Liver (tissue), 9 donors: ENCODE results near the gene DCLK3. TPM values are rescaled to one million over a fixed set of nuclear protein-coding genes. Genes with fewer than 3 reads are reported as not detected.
A peak's percentile ranks its signal among the peaks of the same experiment; 100 is the strongest.

ENCODE experiments used
- DNase-seq: peaks from one replicate; pipeline ENCODE4 v3.0.0-alpha.2; 2017; ENCODE audit warnings: low spot score
- H3K27ac ChIP-seq, 2 donors: one replicate each; pipeline ENCODE4 v1.7.0; 2013; ENCODE audit warnings: inconsistent platforms in 2 of 2, low read length in 2 of 2, control low read depth in 1 of 2, low read depth in 1 of 2, mild to moderate bottlenecking in 1 of 2
- H3K27me3 ChIP-seq, 4 donors: one replicate each; pipeline versions ENCODE4 v1.6.1 to v1.7.0; 2013; ENCODE audit warnings: low read length in 3 of 4, inconsistent platforms in 1 of 4, mild to moderate bottlenecking in 1 of 4, moderate library complexity in 1 of 4; ENCODE audit not compliant: control insufficient read depth in 4 of 4, insufficient read depth in 4 of 4
- H3K36me3 ChIP-seq, 4 donors: one replicate each; pipeline versions ENCODE4 v1.6.1 to v1.7.0; 2013; ENCODE audit warnings: low read length in 3 of 4, mild to moderate bottlenecking in 3 of 4, low read depth in 1 of 4, moderate library complexity in 1 of 4; ENCODE audit not compliant: control insufficient read depth in 4 of 4, insufficient read depth in 3 of 4
- H3K4me1 ChIP-seq, 4 donors: one replicate each; pipeline versions ENCODE4 v1.6.1 to v1.7.0; 2013; ENCODE audit warnings: low read length in 3 of 4, mild to moderate bottlenecking in 3 of 4, moderate library complexity in 1 of 4; ENCODE audit not compliant: control insufficient read depth in 4 of 4, insufficient read depth in 4 of 4
- H3K4me3 ChIP-seq, 3 donors: one replicate each; pipeline versions ENCODE4 v1.6.1 to v1.7.0; 2013; ENCODE audit warnings: low read length in 3 of 3, control low read depth in 1 of 3, low read depth in 1 of 3, mild to moderate bottlenecking in 1 of 3
- H3K9ac ChIP-seq, 2 donors: one replicate each; pipeline ENCODE4 v1.7.0; 2013; ENCODE audit warnings: low read length in 2 of 2, mild to moderate bottlenecking in 2 of 2, moderate library complexity in 2 of 2, control low read depth in 1 of 2, low read depth in 1 of 2
- H3K9me3 ChIP-seq, 4 donors: one replicate each; pipeline versions ENCODE4 v1.6.1 to v1.7.0; 2013; ENCODE audit warnings: low read length in 3 of 4; ENCODE audit not compliant: control insufficient read depth in 4 of 4
- ATF3 ChIP-seq: IDR thresholded peaks from 2 replicates; pipeline ENCODE4 v1.6.1; 2016; ENCODE audit warnings: antibody characterized with exemption
- EGR1 ChIP-seq, 2 donors: IDR thresholded peaks; 2 replicates each; pipeline ENCODE4 v1.6.1; 2016 to 2018; ENCODE audit warnings: antibody characterized with exemption in 2 of 2, low read depth in 2 of 2
- FOXA1 ChIP-seq: IDR thresholded peaks from 2 replicates; pipeline ENCODE4 v1.6.1; 2016; ENCODE audit warnings: antibody characterized with exemption
- FOXA2 ChIP-seq: IDR thresholded peaks from 2 replicates; pipeline ENCODE4 v1.6.1; 2016; ENCODE audit warnings: antibody characterized with exemption
- HNF4A ChIP-seq, 2 donors: conservative IDR thresholded peaks; 2 replicates each; pipeline ENCODE4 v1.6.1; 2016; ENCODE audit warnings: antibody characterized with exemption in 2 of 2, mild to moderate bottlenecking in 2 of 2
- JUND ChIP-seq, 2 donors: IDR thresholded peaks; 2 replicates each; pipeline ENCODE4 v1.6.1; 2016; ENCODE audit warnings: antibody characterized with exemption in 2 of 2
- MAX ChIP-seq: IDR thresholded peaks from 2 replicates; pipeline ENCODE4 v1.6.1; 2016; ENCODE audit warnings: antibody characterized with exemption
- NR2F2 ChIP-seq: IDR thresholded peaks from 2 replicates; pipeline ENCODE4 v1.6.1; 2016; ENCODE audit warnings: antibody characterized with exemption
- RAD21 ChIP-seq, 2 donors: IDR thresholded peaks; 2 replicates each; pipeline ENCODE4 v1.6.1; 2016; ENCODE audit warnings: antibody characterized with exemption in 2 of 2, mild to moderate bottlenecking in 2 of 2
- RXRA ChIP-seq, 2 donors: IDR thresholded peaks; 2 replicates each; pipeline ENCODE4 v1.6.1; 2017 to 2018; ENCODE audit warnings: antibody characterized with exemption in 2 of 2, mild to moderate bottlenecking in 1 of 2
- SP1 ChIP-seq: IDR thresholded peaks from 2 replicates; pipeline ENCODE4 v1.6.1; 2018; ENCODE audit warnings: antibody characterized with exemption, mild to moderate bottlenecking
- TAF1 ChIP-seq: conservative IDR thresholded peaks from 2 replicates; pipeline ENCODE4 v1.6.1; 2016; ENCODE audit warnings: antibody characterized with exemption, mild to moderate bottlenecking
- YY1 ChIP-seq: IDR thresholded peaks from 2 replicates; pipeline ENCODE4 v1.6.1; 2016; ENCODE audit warnings: antibody characterized with exemption, mild to moderate bottlenecking
- ZBTB33 ChIP-seq: IDR thresholded peaks from 2 replicates; pipeline ENCODE4 v1.6.1; 2016; ENCODE audit warnings: antibody characterized with exemption
- WGBS: extraction: QIAGEN DNeasy Blood & Tissue Kit; methylation state at CpG from one replicate; pipeline ENCODE4 v1.1.7; 2013; 5-methylcytosine and 5-hydroxymethylcytosine counted together
- polyA plus RNA-seq, 2 donors: library from polyadenylated mRNA; stranded (reverse) in 1 of 2; unstranded in 1 of 2; fragments of 200-250 nt in 1 of 2; fragments of >200 nt in 1 of 2; fragmentation: Nextera tagmentation in 1 of 2; extraction: Ambion mirVana in 1 of 2; gene quantifications; one replicate each; pipeline versions ENCODE4 v1.2.1 to v1.2.3, GENCODE V29; 2013 to 2015
- total RNA-seq, 2 donors: library from RNA; depleted of rRNA; stranded (reverse); fragments of >200 nt; gene quantifications; one replicate each; pipeline ENCODE4 v1.2.3, GENCODE V29; 2014
- TF ChIP-seq, protein P1 (sequence below): IDR thresholded peaks from 2 replicates; pipeline ENCODE4 v1.6.1; 2016; ENCODE audit warnings: antibody characterized with exemption, mild to moderate bottlenecking
- TF ChIP-seq, protein P2 (sequence below): fragments of 150-350 bp; IDR thresholded peaks from 2 replicates; pipeline ENCODE4 v1.5.1; 2017; ENCODE audit warnings: improper control_type of control experiment, low read depth, low read length; ENCODE audit not compliant: missing input control
- donor health status: healthy.
- donor health status: healthy.
- donor health status: healthy.
- donor health status: healthy.
- donor health status: healthy.

The DCLK3 gene
- total and polyA plus RNA-seq, 4 donors: 0.01 to 0.14 (median 0.07) TPM

DNA sequence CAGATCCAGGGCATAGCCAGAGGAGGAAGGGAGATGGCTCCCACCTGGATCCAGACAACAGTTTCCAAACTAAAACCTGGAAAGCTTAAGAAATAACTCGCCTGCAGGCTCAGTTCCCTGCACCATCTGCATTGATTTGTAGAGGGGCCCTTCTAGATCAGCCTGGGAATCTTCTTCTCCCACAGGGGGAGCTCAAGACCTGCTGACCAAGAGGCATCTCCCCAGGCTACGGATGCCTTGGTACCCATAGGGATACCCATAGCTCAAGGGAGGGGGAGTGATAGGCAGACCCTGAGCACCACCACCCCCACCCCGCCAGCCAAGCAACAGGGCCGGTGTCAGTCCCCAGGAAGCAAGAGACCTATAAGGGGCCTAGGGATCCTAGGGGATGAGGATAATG lies 28.0 kb upstream of the DCLK3 start:
- DNase-seq: no peak

DNA sequence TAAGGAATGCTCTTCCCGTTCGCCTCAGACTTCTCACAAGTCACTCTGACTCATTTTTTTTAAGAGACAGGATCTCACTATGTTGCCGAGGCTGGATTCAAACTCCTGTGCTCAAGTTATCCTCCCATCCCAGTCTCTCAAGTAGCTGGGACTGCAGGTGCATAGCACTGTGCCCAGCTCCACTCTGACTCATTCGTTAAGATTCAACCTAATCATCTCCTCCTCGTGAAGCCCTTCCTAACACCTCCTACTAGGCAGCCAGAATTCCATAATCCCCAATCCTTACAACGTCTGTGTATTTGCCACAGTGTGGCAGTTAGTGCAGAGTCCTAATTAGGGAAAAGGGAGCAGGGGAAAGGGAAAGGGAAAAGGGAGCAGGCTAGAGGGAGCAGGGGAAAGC lies 26.4 kb upstream of the DCLK3 start:
- Histone ChIP-seq H3K9ac (no peak overlapping the region), H3K27ac (no peak overlapping the region)
- 59% methylated on average over 6 of the region's 6 CpGs for WGBS

More for the DNA sequence above, 28.0 kb upstream of the DCLK3 start:
- Histone ChIP-seq H3K4me1 (no peaks in the 10 kb centered on the region), H3K4me3 (no peak overlapping the region), H3K9me3 (no peaks in the 10 kb centered on the region), H3K27ac (no peak overlapping the region), H3K36me3 (no peaks in the 10 kb centered on the region), H3K27me3 (peaks cover 0 to 2% (median 0%) of the 10 kb centered on the region in 4 donors), H3K9ac (no peak overlapping the region)
- TF ChIP-seq YY1 (no peak), RAD21 (IDR thresholded peaks at IDR 0.05) (peak in 1 of 2 donors; percentile 37)
- WGBS: 62% methylated on average over 4 of the region's 4 CpGs

More for the DNA sequence above, 26.4 kb upstream of the DCLK3 start:
- Histone ChIP-seq H3K4me3 (no peak overlapping the region), H3K27me3 (peaks cover 0 to 2% (median 0%) of the 10 kb centered on the region in 4 donors), H3K9me3 (no peaks in the 10 kb centered on the region), H3K4me1 (no peaks in the 10 kb centered on the region), H3K36me3 (no peaks in the 10 kb centered on the region)
- TF ChIP-seq ATF3 (no peak), FOXA2 (no peak), ZBTB33 (no peak), HNF4A (conservative IDR thresholded peaks at IDR 0.05) (no peak), YY1 (no peak), NR2F2 (no peak), RAD21 (IDR thresholded peaks at IDR 0.05) (no peak), SP1 (no peak), FOXA1 (no peak), TAF1 (no peak), JUND (IDR thresholded peaks at IDR 0.05) (no peak), RXRA (IDR thresholded peaks at IDR 0.05) (no peak), MAX (no peak), EGR1 (IDR thresholded peaks at IDR 0.05; ENCODE audit: low read depth in 2 of 2) (no peak)
- TF ChIP-seq, protein P1, sequence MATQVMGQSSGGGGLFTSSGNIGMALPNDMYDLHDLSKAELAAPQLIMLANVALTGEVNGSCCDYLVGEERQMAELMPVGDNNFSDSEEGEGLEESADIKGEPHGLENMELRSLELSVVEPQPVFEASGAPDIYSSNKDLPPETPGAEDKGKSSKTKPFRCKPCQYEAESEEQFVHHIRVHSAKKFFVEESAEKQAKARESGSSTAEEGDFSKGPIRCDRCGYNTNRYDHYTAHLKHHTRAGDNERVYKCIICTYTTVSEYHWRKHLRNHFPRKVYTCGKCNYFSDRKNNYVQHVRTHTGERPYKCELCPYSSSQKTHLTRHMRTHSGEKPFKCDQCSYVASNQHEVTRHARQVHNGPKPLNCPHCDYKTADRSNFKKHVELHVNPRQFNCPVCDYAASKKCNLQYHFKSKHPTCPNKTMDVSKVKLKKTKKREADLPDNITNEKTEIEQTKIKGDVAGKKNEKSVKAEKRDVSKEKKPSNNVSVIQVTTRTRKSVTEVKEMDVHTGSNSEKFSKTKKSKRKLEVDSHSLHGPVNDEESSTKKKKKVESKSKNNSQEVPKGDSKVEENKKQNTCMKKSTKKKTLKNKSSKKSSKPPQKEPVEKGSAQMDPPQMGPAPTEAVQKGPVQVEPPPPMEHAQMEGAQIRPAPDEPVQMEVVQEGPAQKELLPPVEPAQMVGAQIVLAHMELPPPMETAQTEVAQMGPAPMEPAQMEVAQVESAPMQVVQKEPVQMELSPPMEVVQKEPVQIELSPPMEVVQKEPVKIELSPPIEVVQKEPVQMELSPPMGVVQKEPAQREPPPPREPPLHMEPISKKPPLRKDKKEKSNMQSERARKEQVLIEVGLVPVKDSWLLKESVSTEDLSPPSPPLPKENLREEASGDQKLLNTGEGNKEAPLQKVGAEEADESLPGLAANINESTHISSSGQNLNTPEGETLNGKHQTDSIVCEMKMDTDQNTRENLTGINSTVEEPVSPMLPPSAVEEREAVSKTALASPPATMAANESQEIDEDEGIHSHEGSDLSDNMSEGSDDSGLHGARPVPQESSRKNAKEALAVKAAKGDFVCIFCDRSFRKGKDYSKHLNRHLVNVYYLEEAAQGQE: no peak
- TF ChIP-seq, protein P2, sequence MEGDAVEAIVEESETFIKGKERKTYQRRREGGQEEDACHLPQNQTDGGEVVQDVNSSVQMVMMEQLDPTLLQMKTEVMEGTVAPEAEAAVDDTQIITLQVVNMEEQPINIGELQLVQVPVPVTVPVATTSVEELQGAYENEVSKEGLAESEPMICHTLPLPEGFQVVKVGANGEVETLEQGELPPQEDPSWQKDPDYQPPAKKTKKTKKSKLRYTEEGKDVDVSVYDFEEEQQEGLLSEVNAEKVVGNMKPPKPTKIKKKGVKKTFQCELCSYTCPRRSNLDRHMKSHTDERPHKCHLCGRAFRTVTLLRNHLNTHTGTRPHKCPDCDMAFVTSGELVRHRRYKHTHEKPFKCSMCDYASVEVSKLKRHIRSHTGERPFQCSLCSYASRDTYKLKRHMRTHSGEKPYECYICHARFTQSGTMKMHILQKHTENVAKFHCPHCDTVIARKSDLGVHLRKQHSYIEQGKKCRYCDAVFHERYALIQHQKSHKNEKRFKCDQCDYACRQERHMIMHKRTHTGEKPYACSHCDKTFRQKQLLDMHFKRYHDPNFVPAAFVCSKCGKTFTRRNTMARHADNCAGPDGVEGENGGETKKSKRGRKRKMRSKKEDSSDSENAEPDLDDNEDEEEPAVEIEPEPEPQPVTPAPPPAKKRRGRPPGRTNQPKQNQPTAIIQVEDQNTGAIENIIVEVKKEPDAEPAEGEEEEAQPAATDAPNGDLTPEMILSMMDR: no peak
- DNase-seq: no peak
